GM12878 (cell line): ENCODE results near the gene WWOX. TPM values are rescaled to one million over a fixed set of nuclear protein-coding genes. Genes with fewer than 3 reads are reported as not detected.

ENCODE experiments used
- ATAC-seq: fragments of 200-7000 bp; cut with Tn5 transposase; 3 replicates; pipeline ENCODE4 v1.9.1; 2020; ENCODE audit warnings: mild to moderate bottlenecking, moderate library complexity
- BruUV-seq: library from RNA; stranded (reverse); fragments of 400-500 nt; replicated peaks from 2 replicates; lab custom pipeline; 2021; lab: Mats Ljungman, UMichigan
- CTCF ChIA-PET: fragments of 300-600 bp; sonication (Branson Sonifier 250); formaldehyde crosslinking; extraction: SDS; loops from one replicate; lab custom pipeline; 2021; ENCODE audit warnings: inconsistent platforms; lab: Yijun Ruan, JAX
- POLR2A ChIA-PET: fragments of 350-600 bp; formaldehyde crosslinking; extraction: SDS; loops from one replicate; lab custom pipeline; 2021; ENCODE audit warnings: inconsistent platforms; lab: Charles Lee
- RAD21 ChIA-PET: fragments of 300-600 bp; sonication (Branson Sonifier 250); formaldehyde crosslinking; loops from one replicate; lab custom pipeline; 2023; ENCODE audit warnings: antibody characterized with exemption; ENCODE audit not compliant: unreplicated experiment; lab: Charles Lee
- SMC1A ChIA-PET: fragments of 300-600 bp; sonication (Branson Sonifier 250); formaldehyde crosslinking; loops from one replicate; lab custom pipeline; 2023; ENCODE audit not compliant: unreplicated experiment, uncharacterized antibody; lab: Charles Lee
- DNase-seq: peaks from one replicate; pipeline ENCODE4 v3.0.0-alpha.2; 2011; ENCODE audit warnings: low read depth, low spot score
- FAIRE-seq: peaks from 3 replicates; lab custom pipeline; 2011; peaks lifted over from hg19 to GRCh38; lab: Jason Lieb, UNC
- H2AFZ ChIP-seq: 2 replicates; pipeline ENCODE4 v1.6.0; 2011; ENCODE audit warnings: low read depth, low read length, control low read depth; ENCODE audit not compliant: control insufficient read depth
- H3K27ac ChIP-seq: 2 replicates; pipeline ENCODE4 v1.5.1; 2011; ENCODE audit warnings: control low read depth; ENCODE audit not compliant: control insufficient read depth, insufficient read depth
- H3K27me3 ChIP-seq, 2 experiments: replicated peaks in 1 of 2; 2 replicates each; pipeline versions ENCODE4 v1.6.0 to v1.6.1; 2011; ENCODE audit warnings: low read length in 1 of 2; ENCODE audit not compliant: control insufficient read depth in 2 of 2, insufficient read depth in 2 of 2
- H3K36me3 ChIP-seq, 2 experiments: 2 replicates each; pipeline ENCODE4 v1.5.1; 2011; ENCODE audit warnings: low read length in 1 of 2; ENCODE audit not compliant: control insufficient read depth in 2 of 2, insufficient read depth in 2 of 2
- H3K4me1 ChIP-seq: 2 replicates; pipeline ENCODE4 v1.6.1; 2011; ENCODE audit warnings: mild to moderate bottlenecking, low read length, moderate library complexity, mixed read lengths; ENCODE audit not compliant: control insufficient read depth, insufficient read depth
- H3K4me2 ChIP-seq: 2 replicates; pipeline ENCODE4 v1.6.0; 2011; ENCODE audit warnings: control low read depth; ENCODE audit not compliant: control insufficient read depth, insufficient read depth
- H3K4me3 ChIP-seq: fragments of 200-600 bp; sonication (generic); 2 replicates; pipeline ENCODE4 v1.5.1; 2016
- H3K79me2 ChIP-seq: 2 replicates; pipeline ENCODE4 v1.6.0; 2011; ENCODE audit warnings: low read length; ENCODE audit not compliant: control insufficient read depth, insufficient read depth
- H3K9ac ChIP-seq: 2 replicates; pipeline ENCODE4 v1.8.0; 2011; ENCODE audit warnings: low read length, control low read depth, mixed read lengths; ENCODE audit not compliant: control insufficient read depth, insufficient read depth
- H3K9me3 ChIP-seq: replicated peaks from 3 replicates; pipeline ENCODE4 v1.5.1; 2011; ENCODE audit warnings: mild to moderate bottlenecking, low read length; ENCODE audit not compliant: control insufficient read depth, insufficient read depth
- H4K20me1 ChIP-seq: 2 replicates; pipeline ENCODE4 v1.6.0; 2011; ENCODE audit not compliant: control insufficient read depth, insufficient read depth
- EZH2 ChIP-seq: IDR thresholded peaks from 2 replicates; pipeline ENCODE4 v1.6.1; 2012; ENCODE audit warnings: low read depth, mild to moderate bottlenecking, control low read depth, inconsistent platforms, low read length, borderline replicate concordance; ENCODE audit not compliant: control insufficient read depth
- FOS ChIP-seq: IDR thresholded peaks from 3 replicates; pipeline ENCODE4 v1.6.1; 2011; ENCODE audit warnings: borderline replicate concordance; ENCODE audit not compliant: insufficient read length; ENCODE audit errors: extremely low read depth
- HCFC1 ChIP-seq: fragments of 150-350 bp; IDR thresholded peaks from 2 replicates; pipeline ENCODE4 v1.6.1; 2014; ENCODE audit warnings: low read length
- HDGF ChIP-seq: fragments of 450-650 bp; IDR thresholded peaks from 2 replicates; pipeline ENCODE4 v1.6.1; 2016; ENCODE audit warnings: antibody characterized with exemption
- JUNB ChIP-seq: IDR thresholded peaks from 2 replicates; pipeline ENCODE4 v1.6.1; 2016; ENCODE audit warnings: antibody characterized with exemption, mild to moderate bottlenecking
- LARP7 ChIP-seq: fragments of 450-650 bp; IDR thresholded peaks from 2 replicates; pipeline ENCODE4 v1.6.1; 2017; ENCODE audit warnings: mild to moderate bottlenecking
- MYB ChIP-seq: fragments of 150-350 bp; IDR thresholded peaks from 2 replicates; pipeline ENCODE4 v1.6.1; 2014; ENCODE audit warnings: mild to moderate bottlenecking, low read depth, low read length, borderline replicate concordance
- NFYA ChIP-seq: IDR thresholded peaks from 2 replicates; pipeline ENCODE4 v1.6.1; 2011; ENCODE audit warnings: low read depth, mild to moderate bottlenecking, low read length, improper control_type of control experiment, borderline replicate concordance
- NR2C1 ChIP-seq: fragments of 450-650 bp; IDR thresholded peaks from 2 replicates; pipeline ENCODE4 v1.6.1; 2017; ENCODE audit warnings: antibody characterized with exemption, mild to moderate bottlenecking, moderate library complexity
- NRF1 ChIP-seq: conservative IDR thresholded peaks from 2 replicates; pipeline ENCODE4 v1.6.1; 2011; ENCODE audit warnings: mild to moderate bottlenecking, low read depth, low read length, improper control_type of control experiment
- PML ChIP-seq: IDR thresholded peaks from 2 replicates; pipeline ENCODE4 v1.6.1; 2012; ENCODE audit warnings: low read length, inconsistent platforms
- SPI1 ChIP-seq: IDR thresholded peaks from 2 replicates; pipeline ENCODE4 v1.6.1; 2011; ENCODE audit warnings: low read depth, mild to moderate bottlenecking, low read length, moderate library complexity, borderline replicate concordance; ENCODE audit not compliant: insufficient read depth
- SRF ChIP-seq, 2 experiments: IDR thresholded peaks; 2 replicates each; pipeline ENCODE4 v1.6.1; 2011; ENCODE audit warnings: low read depth in 2 of 2, low read length in 2 of 2, mild to moderate bottlenecking in 1 of 2, moderate library complexity in 1 of 2
- ZZZ3 ChIP-seq: IDR thresholded peaks from 2 replicates; pipeline ENCODE4 v1.6.1; 2011; ENCODE audit warnings: low read depth; ENCODE audit not compliant: control insufficient read depth, insufficient read length
- WGBS: methylation state at CpG from one replicate; pipeline ENCODE4 v1.1.6; 2016; ENCODE audit warnings: low lambda C conversion rate; ENCODE audit not compliant: insufficient replicate concordance, insufficient coverage; ENCODE audit errors: missing lambda C conversion rate; 5-methylcytosine and 5-hydroxymethylcytosine counted together
- in situ Hi-C: fragments of 300-500 bp; cut with MboI; formaldehyde crosslinking; loops from 9 replicates; pipeline ENCODE4 v1.14.3; 2018; ENCODE audit warnings: mixed read lengths
- intact Hi-C: fragments of 100-400 bp; cut with micrococcal nuclease; formaldehyde crosslinking; loops from one replicate; pipeline ENCODE4 v1.14.2; 2022; ENCODE audit not compliant: unreplicated experiment
- polyA plus RNA-seq, 11 experiments: library from polyadenylated mRNA; depleted of rRNA in 4 of 11; unstranded in 6 of 11; stranded (reverse) in 5 of 11; fragments of >200 nt; fragmentation: Nextera tagmentation in 4 of 11; fragmentation: Illumina TruSeq in 1 of 11; extraction: Ambion mirVana in 4 of 11; extraction: Trizol in 1 of 11; gene quantifications; 1 replicate in 1 of 11; 2 replicates in 10 of 11; pipeline versions ENCODE4 v1.2.1 to v1.2.3, GENCODE V29; 2011 to 2016; ENCODE audit warnings: inconsistent platforms in 2 of 11, missing spikeins in 2 of 11, low read depth in 1 of 11
- total RNA-seq, 4 experiments: library from RNA; depleted of rRNA in 3 of 4; stranded (reverse); fragments of >200 nt in 3 of 4; fragmentation: Illumina TruSeq in 1 of 4; extraction: Trizol in 1 of 4; gene quantifications; 2 replicates each; pipeline versions ENCODE4 v1.2.1 to v1.2.3, GENCODE V29; 2013 to 2021
- TF ChIP-seq, protein P1 (sequence below): fragments of 450-650 bp; formaldehyde crosslinking; IDR thresholded peaks from 2 replicates; pipeline ENCODE4 v1.5.0; 2022; ENCODE audit warnings: mild to moderate bottlenecking, missing genetic modification characterization
- TF ChIP-seq, protein P2 (sequence below): fragments of 450-650 bp; IDR thresholded peaks from 2 replicates; pipeline ENCODE4 v1.6.1; 2018; ENCODE audit warnings: mild to moderate bottlenecking, low read depth, moderate library complexity; ENCODE audit not compliant: partially characterized antibody
- TF ChIP-seq, protein P3 (sequence below): fragments of 450-650 bp; IDR thresholded peaks from 2 replicates; pipeline ENCODE4 v1.6.1; 2017; ENCODE audit warnings: low read depth, mild to moderate bottlenecking, moderate library complexity

The WWOX gene
- total and polyA plus RNA-seq, 10 of the 15 experiments (the other 5 are each of a cell fraction or from before 2014, with no cell fraction given) = 2.8 to 24.4 (median 17.8) TPM

DNA sequence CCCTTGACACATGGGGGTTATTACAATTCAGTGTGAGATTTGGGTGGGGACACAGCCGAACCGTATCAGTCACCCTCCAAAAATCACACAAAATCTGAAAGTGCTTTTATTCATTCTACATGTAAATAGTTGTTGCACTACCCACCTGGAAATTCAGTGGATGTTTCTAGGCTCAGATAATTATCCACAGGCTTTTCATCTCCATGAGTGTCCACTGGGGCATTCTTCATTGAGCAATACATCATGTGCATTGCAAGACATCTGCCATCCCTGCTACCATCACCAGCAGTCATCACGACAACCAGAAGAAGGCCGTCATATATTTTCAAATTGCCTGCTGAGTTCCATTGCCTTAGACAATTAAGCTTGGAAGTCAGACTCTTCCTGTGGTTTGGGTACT, 330.8 kb downstream of the WWOX start:
- H3K36me3 ChIP-seq = peaks cover 0 to 2% of the 10 kb centered on the region in 2 experiments; a peak in 1 of 4 replicates
- TF ChIP-seq SPI1 (no peak), HDGF (no peak), HCFC1 (no peak), NFYA (no peak), NR2C1 (no peak), PML (no peak), FOS (no peak), LARP7 (no peak), ZZZ3 (no peak), NRF1 (no peak), SRF (IDR thresholded peaks at IDR 0.05; ENCODE audit: low read depth in 2 of 2, low read length in 2 of 2) (no peak), EZH2 (no peak), JUNB (no peak), MYB (no peak)
- TF ChIP-seq, protein P1, sequence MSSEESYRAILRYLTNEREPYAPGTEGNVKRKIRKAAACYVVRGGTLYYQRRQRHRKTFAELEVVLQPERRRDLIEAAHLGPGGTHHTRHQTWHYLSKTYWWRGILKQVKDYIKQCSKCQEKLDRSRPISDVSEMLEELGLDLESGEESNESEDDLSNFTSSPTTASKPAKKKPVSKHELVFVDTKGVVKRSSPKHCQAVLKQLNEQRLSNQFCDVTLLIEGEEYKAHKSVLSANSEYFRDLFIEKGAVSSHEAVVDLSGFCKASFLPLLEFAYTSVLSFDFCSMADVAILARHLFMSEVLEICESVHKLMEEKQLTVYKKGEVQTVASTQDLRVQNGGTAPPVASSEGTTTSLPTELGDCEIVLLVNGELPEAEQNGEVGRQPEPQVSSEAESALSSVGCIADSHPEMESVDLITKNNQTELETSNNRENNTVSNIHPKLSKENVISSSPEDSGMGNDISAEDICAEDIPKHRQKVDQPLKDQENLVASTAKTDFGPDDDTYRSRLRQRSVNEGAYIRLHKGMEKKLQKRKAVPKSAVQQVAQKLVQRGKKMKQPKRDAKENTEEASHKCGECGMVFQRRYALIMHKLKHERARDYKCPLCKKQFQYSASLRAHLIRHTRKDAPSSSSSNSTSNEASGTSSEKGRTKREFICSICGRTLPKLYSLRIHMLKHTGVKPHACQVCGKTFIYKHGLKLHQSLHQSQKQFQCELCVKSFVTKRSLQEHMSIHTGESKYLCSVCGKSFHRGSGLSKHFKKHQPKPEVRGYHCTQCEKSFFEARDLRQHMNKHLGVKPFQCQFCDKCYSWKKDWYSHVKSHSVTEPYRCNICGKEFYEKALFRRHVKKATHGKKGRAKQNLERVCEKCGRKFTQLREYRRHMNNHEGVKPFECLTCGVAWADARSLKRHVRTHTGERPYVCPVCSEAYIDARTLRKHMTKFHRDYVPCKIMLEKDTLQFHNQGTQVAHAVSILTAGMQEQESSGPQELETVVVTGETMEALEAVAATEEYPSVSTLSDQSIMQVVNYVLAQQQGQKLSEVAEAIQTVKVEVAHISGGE = no peak
- TF ChIP-seq, protein P2, sequence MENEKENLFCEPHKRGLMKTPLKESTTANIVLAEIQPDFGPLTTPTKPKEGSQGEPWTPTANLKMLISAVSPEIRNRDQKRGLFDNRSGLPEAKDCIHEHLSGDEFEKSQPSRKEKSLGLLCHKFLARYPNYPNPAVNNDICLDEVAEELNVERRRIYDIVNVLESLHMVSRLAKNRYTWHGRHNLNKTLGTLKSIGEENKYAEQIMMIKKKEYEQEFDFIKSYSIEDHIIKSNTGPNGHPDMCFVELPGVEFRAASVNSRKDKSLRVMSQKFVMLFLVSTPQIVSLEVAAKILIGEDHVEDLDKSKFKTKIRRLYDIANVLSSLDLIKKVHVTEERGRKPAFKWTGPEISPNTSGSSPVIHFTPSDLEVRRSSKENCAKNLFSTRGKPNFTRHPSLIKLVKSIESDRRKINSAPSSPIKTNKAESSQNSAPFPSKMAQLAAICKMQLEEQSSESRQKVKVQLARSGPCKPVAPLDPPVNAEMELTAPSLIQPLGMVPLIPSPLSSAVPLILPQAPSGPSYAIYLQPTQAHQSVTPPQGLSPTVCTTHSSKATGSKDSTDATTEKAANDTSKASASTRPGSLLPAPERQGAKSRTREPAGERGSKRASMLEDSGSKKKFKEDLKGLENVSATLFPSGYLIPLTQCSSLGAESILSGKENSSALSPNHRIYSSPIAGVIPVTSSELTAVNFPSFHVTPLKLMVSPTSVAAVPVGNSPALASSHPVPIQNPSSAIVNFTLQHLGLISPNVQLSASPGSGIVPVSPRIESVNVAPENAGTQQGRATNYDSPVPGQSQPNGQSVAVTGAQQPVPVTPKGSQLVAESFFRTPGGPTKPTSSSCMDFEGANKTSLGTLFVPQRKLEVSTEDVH = no peak
- TF ChIP-seq, protein P3, sequence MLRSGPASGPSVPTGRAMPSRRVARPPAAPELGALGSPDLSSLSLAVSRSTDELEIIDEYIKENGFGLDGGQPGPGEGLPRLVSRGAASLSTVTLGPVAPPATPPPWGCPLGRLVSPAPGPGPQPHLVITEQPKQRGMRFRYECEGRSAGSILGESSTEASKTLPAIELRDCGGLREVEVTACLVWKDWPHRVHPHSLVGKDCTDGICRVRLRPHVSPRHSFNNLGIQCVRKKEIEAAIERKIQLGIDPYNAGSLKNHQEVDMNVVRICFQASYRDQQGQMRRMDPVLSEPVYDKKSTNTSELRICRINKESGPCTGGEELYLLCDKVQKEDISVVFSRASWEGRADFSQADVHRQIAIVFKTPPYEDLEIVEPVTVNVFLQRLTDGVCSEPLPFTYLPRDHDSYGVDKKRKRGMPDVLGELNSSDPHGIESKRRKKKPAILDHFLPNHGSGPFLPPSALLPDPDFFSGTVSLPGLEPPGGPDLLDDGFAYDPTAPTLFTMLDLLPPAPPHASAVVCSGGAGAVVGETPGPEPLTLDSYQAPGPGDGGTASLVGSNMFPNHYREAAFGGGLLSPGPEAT = no peak
- SMC1A ChIA-PET = no interaction called here
- no peak overlapping the region for H3K27ac ChIP-seq
- H3K4me1 ChIP-seq = no peaks in the 10 kb centered on the region
- no peak for FAIRE-seq
- 80% methylated on average over 4 of the region's 4 CpGs for WGBS
- no peak overlapping the region for H3K4me2 ChIP-seq
- H3K27me3 ChIP-seq = no peaks in the 10 kb centered on the region
- CTCF ChIA-PET = no interaction called here
- H3K4me3 ChIP-seq = no peak overlapping the region
- no TSS peak for BruUV-seq
- no peak for DNase-seq
- H3K9ac ChIP-seq = no peak overlapping the region
- H3K9me3 ChIP-seq = no peaks in the 10 kb centered on the region
- no peak overlapping the region for H2AFZ ChIP-seq
- RAD21 ChIA-PET = no interaction called here
- in situ Hi-C loops (no loop called here), intact Hi-C loops (no loop called here)
- no peak for ATAC-seq
- no peaks in the 10 kb centered on the region for H4K20me1 ChIP-seq
- POLR2A ChIA-PET = no interaction called here
- H3K79me2 ChIP-seq = no peaks in the 10 kb centered on the region
